ENCODE data around the gene OLFM1. TPM values are rescaled to one million over a fixed set of nuclear protein-coding genes. Genes with fewer than 3 reads are reported as not detected.

The OLFM1 gene
- 5.3 and 6.4 TPM in 2 replicates for total RNA-seq

DNA sequence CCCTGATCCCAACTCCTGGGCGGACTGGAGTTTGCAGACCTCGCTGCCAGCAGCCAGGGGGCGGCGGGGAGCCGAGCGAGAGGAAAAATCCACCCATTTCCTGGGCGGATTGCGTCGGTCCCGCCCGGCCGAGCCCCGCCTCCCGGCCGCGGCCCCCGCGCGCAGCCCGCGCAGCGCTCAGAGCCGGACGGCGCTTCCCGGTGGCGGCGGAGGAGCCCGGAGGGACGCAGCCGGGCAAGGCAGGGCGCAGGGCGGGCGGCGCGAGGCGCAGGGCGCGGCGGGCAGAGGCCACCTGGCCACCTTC lies at the start of gene OLFM1:
OLFM1 (plus strand) TSS at position 180 of the 304 bp plus-strand sequence. CDS start 322 bp downstream, outside the sequence.
- intact Hi-C loops (cut with micrococcal nuclease) = no loop called here

DNA sequence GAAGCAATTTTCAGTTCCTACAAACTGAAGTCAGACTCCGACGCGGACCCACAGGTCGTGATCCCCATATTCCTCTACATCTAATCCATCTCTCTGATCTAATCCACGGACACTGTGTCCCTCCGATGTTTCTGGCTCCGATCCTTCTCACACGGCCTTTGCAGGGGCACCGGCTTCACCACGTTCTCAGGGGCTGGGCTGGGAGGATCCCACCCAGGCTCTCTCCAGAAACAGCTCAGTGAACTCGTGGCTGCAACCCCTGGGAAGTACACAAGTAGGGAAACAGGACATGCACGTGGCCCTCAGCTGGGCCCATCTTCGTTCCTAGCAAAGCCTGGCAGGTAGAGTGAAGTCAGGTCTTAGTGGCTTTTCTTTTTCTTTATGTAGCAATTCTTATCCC lies 49.1 kb upstream of the OLFM1 start:
- intact Hi-C loops (cut with micrococcal nuclease) = no loop called here

DNA sequence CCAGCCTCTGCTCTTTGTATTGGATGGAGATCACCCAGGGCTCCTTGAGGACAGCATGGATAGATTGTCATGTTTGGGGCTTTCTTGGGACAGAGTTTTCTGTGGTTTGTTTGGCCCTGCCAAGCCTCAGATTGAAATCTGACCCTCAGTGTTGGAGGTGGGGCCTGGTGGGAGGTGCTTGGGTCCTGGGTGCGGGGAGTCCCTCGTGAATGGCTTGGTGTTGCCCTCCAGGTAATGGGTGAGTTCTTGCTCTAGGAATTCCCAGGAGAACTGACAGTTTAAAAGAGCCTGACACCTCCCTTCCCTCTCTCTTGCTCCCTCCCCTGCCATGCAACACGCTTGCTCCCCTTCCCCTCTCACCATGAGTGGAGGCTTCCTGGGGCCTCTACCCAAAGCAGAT lies 48.6 kb upstream of the OLFM1 start:
- intact Hi-C loops (cut with micrococcal nuclease) = no loop called here

DNA sequence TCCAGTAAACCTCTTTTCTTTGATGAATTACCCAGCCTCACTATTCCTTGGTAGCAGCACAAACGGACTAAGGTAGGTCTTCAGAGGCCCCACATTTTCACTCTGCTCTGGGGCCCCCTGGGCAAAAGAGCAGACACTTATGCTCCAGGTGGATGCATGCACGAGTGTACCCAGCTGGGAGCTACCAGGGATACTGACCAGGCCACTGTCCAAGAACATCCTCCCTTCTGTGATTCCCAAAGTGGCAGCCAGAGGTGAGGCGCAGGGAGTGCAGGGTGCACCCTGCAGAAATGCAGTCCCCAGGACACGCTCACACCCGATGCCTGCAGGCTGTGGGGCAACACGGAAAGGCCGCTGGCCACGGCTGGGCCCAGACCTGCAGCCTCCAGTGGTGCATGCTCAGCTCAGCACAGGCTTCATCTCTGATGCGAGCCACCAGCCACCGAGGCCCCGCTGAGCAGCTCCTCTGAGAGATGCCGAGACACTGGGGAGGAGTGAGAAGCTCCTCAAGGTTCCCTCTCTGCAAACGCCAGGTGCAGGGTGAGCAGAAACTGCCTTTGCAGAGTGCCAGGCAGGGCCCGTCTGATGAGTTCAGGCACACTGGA lies 48.1 kb upstream of the OLFM1 start:
- intact Hi-C loops (cut with micrococcal nuclease) = no loop called here

DNA sequence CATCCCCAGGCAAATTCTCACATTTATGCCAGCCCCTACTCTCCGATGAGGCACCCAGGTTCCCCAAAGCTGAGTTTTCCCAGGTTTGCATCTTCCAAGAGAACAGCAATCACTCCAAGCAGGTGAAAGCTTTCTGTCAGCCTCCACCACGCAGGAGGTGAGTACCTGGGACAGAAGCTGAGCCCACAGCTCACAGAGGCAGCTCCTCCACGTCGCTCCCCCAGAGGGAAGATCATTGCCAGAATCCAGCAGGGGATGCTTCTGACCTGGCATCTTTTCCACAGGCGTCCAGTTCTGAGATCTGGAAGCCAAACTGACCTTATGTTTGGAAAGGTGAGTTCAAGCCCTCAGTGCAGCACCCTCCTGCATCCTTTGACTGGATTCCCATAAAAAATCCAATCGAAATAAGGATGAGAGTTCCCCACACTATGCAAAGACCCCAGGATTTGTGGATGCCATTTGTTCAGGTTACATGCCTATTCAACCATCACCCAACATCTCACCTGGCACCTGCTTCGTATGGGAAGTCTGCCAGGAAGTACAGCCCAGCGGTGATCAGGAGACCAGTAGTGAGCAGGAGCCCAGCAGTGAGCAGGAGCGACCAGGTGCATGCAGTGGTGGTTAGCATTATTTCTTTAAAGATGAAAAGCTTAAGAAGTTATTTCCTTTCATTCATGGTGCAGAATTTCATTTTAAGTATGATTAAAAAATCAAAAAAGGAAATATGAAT lies 47.4 kb upstream of the OLFM1 start:
- intact Hi-C loops (cut with micrococcal nuclease) = no loop called here

DNA sequence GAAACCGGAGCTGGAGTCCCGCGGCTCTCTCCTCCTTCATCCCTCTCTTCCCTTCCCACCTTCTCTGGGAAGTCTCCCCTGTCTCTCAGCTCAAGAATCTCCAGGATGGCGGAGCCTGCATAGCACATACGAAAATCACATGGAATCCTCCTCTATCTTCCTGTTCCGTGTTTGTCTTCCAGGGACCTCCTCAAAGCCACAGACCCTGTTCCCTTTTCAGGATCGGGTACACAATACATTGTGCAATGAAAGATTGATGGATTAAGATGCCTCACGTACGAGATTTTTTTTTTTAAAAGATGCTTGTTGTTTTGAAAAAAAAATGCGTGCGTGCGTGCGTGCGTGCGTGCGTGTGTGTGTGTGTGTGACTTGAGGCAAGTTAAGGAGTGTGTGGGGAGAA lies 46.6 kb upstream of the OLFM1 start:
- intact Hi-C loops (cut with micrococcal nuclease) = no loop called here

DNA sequence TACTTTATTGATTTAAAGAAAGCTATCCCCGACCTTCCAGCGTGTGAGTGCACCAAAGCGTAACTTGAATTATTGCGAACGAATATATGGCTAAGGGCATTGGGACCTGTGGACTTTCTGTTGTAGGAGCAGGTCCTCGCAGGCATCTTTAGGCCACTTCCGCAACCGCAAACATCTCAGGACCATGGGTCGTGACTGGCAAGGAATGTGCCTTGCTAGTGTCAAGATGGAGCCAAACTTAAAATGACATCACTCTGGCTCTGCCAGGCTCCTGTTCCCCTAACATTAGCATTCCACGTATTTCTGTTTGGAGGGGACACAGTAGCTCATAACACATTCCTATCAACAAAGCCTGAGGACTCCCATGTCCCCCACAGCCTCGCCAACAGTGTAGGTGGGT lies 44.1 kb upstream of the OLFM1 start:
- intact Hi-C loops (cut with micrococcal nuclease) = no loop called here

DNA sequence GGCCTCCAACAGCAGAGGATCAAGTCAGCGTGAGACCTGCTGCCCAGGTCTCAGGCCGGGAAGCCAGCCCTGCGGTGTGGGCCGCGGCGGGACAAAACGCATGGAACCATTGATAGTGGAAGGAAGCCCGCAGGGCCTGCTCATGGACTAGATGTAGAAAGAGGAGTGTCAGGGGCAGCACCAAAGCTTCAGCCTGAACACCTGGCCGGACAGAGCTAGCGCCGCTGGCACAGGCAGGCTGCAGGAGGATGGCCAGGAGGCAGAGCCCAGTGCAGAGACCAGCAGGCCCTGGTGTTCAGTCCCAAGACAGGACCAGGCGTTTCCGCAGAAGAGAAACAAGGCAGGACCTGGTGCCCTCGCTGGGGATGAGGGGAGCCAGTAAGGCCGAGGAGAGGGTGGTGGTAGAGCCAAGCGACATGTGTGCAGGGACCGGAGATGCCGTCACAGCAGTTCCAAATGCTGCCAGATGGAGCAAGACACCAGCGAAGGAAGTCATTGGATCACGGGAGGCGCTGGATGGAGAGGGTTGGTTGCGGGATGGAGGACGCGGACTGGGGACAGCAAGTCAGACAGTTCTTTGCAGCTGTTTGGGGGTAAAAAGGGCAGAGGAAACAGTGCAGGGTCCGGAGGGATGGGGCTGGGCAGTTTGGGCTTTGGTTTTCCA lies 42.1 kb upstream of the OLFM1 start:
- intact Hi-C loops (cut with micrococcal nuclease) = no loop called here

DNA sequence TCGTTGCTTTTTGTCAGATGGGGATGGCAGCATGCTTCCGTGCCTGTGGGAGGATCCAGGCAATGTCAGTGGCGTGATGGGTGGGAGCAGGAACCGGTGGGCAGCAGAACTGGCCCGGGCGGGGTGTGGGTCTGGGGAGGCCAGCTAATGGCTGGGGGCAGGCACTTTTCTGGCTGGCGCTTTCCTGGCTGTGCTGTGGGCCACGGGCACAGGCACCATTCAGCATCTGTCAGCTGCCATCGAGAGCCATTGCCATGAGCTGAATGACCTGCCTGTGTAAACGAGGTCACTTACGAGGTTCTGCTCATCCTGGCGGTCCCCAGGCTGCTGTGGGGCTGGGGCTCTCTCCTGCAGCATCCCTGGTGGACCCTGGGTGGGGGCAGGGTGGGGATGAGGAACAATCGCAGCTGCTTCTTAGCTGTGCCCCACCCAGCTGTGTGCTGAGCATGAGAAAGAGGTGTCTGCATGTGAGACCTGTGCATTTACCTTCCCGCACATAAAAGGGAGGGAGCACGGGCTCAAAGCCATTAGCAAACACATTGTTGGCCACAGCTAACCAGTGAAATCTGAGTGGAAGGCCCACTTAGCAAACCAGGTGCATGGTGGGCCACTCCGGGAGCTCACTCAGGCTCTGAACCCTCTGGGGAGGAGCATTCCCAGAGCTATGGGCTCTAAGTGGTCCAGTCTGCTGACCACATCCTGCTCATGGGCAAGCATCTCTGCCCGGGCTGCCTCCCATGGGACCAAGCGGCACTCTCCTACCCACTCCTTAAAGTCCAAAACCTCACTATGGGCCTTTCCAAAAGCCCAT lies 41.3 kb upstream of the OLFM1 start:
- intact Hi-C loops (cut with micrococcal nuclease) = no loop called here

DNA sequence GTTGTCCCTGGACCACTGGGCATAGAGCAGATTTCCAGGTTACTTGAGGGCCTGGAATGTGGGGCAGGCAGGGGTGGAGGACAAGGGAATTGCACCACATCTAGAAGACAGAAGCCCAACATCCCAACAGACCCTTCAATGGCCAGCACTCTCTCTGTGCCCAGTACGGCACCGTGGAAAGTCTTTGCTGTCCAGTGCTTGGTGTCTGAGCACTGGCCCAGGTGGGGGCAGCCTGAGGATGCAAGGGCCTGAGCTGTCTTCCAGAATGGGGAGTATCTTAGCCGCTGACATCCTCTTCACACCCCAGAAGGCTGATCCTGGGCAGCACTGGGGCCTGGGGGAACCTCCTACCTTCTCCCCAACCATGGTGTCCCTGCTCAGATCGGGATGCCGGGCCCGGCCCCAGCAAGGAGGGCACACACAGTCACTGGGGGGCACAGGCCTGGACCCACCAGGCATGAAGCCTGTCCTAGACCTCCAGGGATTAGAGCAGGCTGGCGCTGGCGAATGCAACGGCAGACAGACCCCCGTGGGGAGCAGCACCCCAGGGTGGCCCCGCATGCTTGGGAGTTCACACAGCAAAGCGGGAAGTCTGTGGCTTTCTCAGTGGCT lies 40.6 kb upstream of the OLFM1 start:
- intact Hi-C loops (cut with micrococcal nuclease) = no loop called here

DNA sequence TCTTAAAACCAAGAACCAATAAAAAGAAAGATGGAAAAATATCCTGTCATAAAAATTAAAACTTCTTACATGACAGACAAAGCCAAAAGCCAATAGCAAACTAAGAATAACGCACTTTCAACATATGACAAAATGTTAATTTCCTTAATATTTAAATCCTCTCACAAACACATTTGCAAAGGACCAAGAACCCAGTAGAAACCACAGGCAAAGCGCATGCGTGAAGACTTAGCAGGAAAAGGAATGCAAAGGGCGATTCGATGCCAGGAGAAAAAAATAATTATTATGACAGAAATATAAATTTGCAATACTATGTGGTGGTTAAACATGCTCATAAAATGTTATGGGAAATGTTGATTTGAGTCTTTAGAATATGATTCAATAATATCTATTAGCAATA lies 39.9 kb upstream of the OLFM1 start:
- intact Hi-C loops (cut with micrococcal nuclease) = no loop called here

DNA sequence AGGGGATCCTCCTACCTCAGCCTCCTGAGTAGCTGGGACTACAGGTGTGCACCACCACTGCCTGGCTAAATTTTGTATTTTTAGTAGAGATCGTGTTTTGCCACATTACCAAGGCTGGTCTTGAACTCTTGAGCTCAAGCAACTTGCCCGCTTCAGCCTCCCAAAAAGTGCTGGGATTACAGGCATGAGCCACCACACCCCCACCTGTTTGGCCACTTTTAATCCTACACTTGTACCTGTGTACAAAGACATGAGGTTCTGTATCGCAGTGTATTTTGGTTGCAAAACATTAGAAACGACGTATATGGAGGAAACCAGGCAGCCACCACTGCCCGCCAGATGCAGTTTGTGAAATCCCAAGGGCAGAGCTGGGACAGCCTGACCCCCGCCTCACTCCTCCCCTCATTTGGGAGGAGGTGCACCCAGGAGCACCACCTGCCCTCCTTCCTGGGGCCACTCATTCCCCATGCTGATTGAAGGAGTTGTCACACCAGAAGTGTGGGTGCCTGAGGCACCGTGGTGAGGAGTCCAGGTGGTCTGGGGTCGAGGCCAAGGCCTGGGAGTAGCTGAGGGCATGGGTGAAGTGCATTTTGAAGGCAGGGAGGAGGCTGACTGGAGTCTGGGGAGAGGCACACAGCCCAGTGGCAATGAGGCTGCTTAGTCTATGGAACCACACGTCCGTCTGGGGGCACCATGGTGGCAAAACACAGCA lies 39.3 kb upstream of the OLFM1 start:
- intact Hi-C loops (cut with micrococcal nuclease) = no loop called here

DNA sequence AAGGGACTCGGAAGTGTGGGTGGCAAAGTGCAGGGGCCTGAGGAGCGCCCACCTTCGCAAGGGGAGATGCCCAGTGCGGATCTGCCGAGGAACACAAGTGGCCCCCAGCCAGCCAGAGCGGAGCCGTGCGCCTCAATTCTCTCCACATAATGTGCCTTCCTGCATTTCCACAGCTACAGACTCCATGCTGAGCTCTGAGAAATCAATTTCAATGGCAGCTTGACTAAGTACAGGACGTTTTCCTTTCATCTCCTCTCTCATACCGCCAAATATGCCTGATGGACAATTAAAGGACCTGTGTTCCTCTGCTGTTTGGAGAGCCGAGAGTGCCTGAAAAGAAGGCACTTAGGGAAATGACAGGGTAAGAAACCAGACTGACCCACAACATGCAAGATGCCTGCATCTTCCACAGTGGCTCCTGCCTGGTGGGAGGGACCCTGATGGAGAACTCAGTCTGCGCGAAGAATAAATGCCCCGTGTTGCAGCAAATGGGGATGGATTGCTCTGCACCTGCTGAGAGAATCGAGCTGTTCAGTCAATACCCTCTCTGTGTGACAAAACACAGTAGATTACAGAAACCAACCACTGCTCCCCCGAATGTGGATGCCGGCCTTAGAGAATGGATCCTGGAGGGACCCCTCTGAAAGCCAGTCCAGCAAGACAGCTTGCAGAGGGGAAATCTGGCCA lies 38.6 kb upstream of the OLFM1 start:
- intact Hi-C loops (cut with micrococcal nuclease) = no loop called here

DNA sequence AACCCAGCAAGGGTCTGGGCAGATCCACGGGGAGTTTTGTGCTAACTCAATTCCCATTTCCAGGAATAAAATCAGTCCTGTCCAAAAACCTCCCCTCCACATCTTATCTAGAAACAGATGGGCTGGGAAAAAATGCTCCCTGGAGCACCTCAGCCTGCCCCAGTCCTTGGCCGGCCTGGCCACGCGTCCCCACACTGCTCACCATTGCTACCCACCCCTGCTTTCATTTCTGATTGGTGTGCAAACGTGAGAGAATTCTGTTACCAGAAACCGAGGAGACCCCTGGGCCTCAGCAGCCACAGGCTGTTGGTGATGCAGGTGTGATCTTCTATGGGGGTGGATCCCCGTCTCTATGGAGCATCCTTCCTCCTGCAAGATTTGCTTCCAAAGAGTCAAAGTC lies 38.0 kb upstream of the OLFM1 start:
- intact Hi-C loops (cut with micrococcal nuclease) = no loop called here

DNA sequence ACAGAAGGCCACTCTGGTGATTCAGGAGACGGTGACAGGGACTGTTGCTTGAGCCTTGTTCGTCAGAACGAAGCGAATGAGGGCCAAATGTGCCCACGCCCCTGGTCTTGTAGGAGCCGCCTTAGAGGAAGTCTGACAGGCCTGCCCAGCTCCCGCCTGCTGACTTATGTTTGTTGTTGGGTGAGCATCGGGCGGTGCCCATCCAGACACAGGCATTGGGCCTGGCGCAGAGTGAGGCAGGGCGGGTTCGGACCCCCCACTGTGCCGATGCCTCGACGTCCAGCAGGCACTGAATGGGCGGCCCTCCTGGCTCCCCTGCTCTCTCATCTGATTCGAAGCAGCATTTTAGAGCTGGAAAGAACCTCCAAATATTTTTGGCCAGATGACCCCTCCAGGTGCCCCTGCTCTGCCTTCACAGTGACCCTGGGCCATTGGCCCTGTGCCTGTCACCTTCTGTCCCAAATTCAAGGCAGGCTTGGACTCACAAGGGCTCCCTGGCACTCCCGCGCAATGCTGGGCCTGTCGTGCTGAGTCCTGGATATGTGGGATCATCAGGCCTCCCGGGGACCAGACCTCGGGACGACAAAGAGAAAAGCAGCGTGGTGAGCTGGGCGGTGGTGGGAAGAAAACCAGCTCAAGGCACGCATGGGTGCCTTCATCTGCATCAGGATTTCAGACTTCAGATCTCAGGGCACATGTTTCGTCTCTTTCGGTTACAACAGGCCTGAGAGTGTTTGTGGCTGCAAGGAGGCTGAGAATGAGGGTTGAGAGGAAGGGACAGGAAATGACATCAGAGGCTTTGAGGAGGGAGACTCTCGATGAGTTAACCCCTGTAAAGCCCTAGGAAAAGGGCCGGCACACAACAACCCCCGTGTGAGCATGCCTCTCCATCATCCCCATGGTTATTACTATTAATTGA lies 37.1 kb upstream of the OLFM1 start:
- intact Hi-C loops (cut with micrococcal nuclease) = no loop called here

DNA sequence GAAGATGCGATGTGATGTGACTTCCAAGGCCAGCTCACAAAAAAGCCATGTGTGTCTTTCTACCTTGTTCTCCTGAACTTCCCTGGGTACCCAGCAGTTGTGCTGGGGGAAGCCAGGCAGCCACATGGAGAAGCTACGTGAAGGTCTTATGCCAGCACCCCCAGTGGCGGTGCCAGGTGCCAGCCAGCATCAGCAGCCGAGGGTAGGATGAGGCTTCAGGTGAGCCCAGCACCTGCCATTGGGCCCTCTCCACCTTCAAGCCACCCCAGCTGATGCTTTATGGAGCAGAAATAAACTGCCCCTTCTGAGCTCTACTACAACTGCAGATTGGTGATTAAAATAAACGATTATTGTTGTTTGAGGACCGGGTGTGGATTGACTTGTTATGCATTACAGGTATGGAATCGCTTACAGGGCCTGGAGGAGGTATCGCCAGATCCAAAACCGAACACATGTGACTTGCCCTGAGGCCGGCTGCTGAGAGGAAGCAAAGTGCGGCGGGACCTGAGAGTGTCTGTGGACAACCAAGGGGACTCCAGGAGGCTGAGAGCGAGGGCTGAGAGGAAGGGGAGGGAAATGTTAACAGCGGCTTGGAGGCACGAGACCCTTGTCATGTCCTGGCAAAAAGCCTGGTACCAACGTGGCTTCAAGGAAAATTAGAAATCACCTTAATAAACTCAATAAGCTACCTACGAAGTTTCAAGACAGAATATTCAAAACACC lies 36.0 kb upstream of the OLFM1 start:
- intact Hi-C loops (cut with micrococcal nuclease) = no loop called here

DNA sequence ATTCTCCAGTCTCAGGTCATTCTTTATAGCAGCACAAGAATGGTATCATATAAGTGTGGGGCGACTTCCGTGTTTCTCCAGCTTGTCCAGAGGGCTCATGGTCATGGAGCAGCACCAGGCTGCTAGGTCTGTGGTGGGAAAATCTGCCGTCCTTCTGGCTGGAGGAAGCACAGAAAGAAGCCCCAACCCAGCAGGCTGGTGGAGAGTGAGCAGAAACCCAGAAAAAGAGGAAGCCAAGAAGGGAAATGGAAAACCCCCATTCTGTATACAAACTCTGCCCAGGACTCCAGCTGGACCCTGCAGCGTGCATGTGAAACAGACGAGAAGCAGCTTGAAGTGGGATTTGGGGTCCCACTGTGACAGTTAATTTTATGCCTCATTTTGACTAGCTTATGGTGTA lies 34.3 kb upstream of the OLFM1 start:
- intact Hi-C loops (cut with micrococcal nuclease) = no loop called here

DNA sequence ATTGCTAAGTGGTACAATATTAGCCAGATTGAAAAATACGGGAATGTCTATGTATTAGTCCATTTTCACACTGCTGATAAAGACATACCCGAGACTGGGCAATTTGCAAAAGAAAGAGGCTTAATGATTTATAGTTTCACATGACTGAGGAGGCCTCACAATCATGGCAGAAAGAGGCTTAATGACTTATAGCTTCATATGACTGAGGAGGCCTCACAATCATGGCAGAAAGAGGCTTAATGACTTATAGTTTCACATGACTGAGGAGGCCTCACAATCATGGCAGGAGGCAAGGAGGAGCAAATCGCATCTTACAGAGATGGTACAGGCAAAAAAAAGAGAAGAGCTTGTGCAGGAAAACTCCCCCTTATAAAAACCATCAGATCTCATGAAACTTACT lies 32.3 kb upstream of the OLFM1 start:
- intact Hi-C loops (cut with micrococcal nuclease) = no loop called here

DNA sequence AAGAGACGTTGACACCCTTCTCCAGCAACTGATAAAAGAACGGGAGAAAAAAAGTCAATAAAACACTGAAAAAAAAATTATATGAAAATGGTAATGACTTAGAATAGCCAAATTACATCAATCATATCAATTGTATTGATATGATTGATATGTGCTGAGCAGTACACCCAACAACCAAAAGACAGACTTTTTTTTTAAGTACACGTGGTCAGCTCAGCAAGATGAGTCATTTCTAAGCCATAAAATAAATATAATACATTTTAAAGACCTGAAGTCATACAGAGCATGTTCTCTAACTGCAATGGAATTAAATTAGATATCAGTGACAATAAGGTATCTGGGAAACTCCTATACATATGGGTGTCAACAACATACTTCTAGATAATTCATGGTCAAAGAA lies 30.9 kb upstream of the OLFM1 start:
- intact Hi-C loops (cut with micrococcal nuclease) = no loop called here

All from T-helper 1 cell treated with Interleukin-12 subunit alpha and Interleukin-12 subunit beta and Interleukin-4 antibody, amounts not matched to agents 30 ng/mL and 1 ng/mL, for 36 hours (primary cell).